Mesenchymal stem cell (in vitro differentiated cells and primary cell): ENCODE data around the gene NHEJ1.
A peak's percentile ranks its signal among the peaks of the same experiment; 100 is the strongest.

Experiments
- DNase-seq: peaks from one replicate; pipeline ENCODE4 v3.0.0-alpha.2; 2013
- H2AFZ ChIP-seq: one replicate; pipeline ENCODE4 v1.6.1; 2013; ENCODE audit warnings: low read depth, mild to moderate bottlenecking, control low read depth, inconsistent platforms, low read length, moderate library complexity
- H2AK5ac ChIP-seq: 2 replicates; pipeline ENCODE4 v1.6.1; 2013; ENCODE audit warnings: low read length, moderate library complexity, mild to moderate bottlenecking, inconsistent platforms; ENCODE audit not compliant: severe bottlenecking
- H2BK120ac ChIP-seq: one replicate; pipeline ENCODE4 v1.6.1; 2013; ENCODE audit warnings: low read depth, mild to moderate bottlenecking, inconsistent platforms, low read length, moderate library complexity
- H2BK12ac ChIP-seq, 2 experiments: one replicate each; pipeline ENCODE4 v1.6.1; 2013; ENCODE audit warnings: inconsistent platforms in 2 of 2, low read length in 2 of 2, mild to moderate bottlenecking in 2 of 2, moderate library complexity in 2 of 2, control low read depth in 1 of 2
- H2BK15ac ChIP-seq: one replicate; pipeline ENCODE4 v1.6.1; 2013; ENCODE audit warnings: mild to moderate bottlenecking, low read depth, inconsistent platforms; ENCODE audit not compliant: poor library complexity, severe bottlenecking
- H2BK5ac ChIP-seq: 2 replicates; pipeline ENCODE4 v1.6.1; 2013; ENCODE audit warnings: low read depth, mild to moderate bottlenecking, low read length, control low read depth, inconsistent platforms; ENCODE audit not compliant: poor library complexity, severe bottlenecking
- H3K14ac ChIP-seq, 2 experiments: one replicate each; pipeline ENCODE4 v1.6.1; 2013; ENCODE audit warnings: inconsistent platforms in 2 of 2, low read length in 2 of 2, control low read depth in 1 of 2, mild to moderate bottlenecking in 1 of 2, moderate library complexity in 1 of 2
- H3K18ac ChIP-seq, 2 experiments: one replicate each; pipeline ENCODE4 v1.6.1; 2013; ENCODE audit warnings: inconsistent platforms in 2 of 2, low read length in 2 of 2, control low read depth in 1 of 2, low read depth in 1 of 2, mild to moderate bottlenecking in 1 of 2
- H3K23ac ChIP-seq, 2 experiments: one replicate each; pipeline ENCODE4 v1.6.1; 2013; ENCODE audit warnings: inconsistent platforms in 2 of 2, low read length in 2 of 2, mild to moderate bottlenecking in 2 of 2, moderate library complexity in 2 of 2, control low read depth in 1 of 2
- H3K27ac ChIP-seq: 2 replicates; pipeline ENCODE4 v1.5.1; 2013; ENCODE audit warnings: mild to moderate bottlenecking, moderate library complexity, low read length, control low read depth, inconsistent platforms; ENCODE audit not compliant: poor library complexity, severe bottlenecking
- H3K27me3 ChIP-seq, 2 experiments: 2 replicates each; pipeline versions ENCODE4 v1.6.1 to v1.7.0; 2013; ENCODE audit warnings: low read length in 2 of 2, mild to moderate bottlenecking in 2 of 2, moderate library complexity in 2 of 2, control low read depth in 1 of 2, inconsistent platforms in 1 of 2; ENCODE audit not compliant: control insufficient read depth in 1 of 2, insufficient read depth in 1 of 2
- H3K36me3 ChIP-seq, 2 experiments: 2 replicates each; pipeline versions ENCODE4 v1.6.1 to v1.7.0; 2013; ENCODE audit warnings: low read length in 2 of 2, control low read depth in 1 of 2, inconsistent platforms in 1 of 2, low read depth in 1 of 2, mild to moderate bottlenecking in 1 of 2; ENCODE audit not compliant: insufficient read depth in 2 of 2, control insufficient read depth in 1 of 2
- H3K4ac ChIP-seq, 2 experiments: one replicate each; pipeline ENCODE4 v1.6.1; 2013; ENCODE audit warnings: inconsistent platforms in 2 of 2, low read length in 2 of 2, mild to moderate bottlenecking in 2 of 2, moderate library complexity in 2 of 2, control low read depth in 1 of 2, low read depth in 1 of 2
- H3K4me1 ChIP-seq: 2 replicates; pipeline ENCODE4 v1.6.1; 2013; ENCODE audit warnings: low read depth, low read length, control low read depth; ENCODE audit not compliant: control insufficient read depth, insufficient read depth
- H3K4me2 ChIP-seq: 2 replicates; pipeline ENCODE4 v1.6.1; 2013; ENCODE audit warnings: low read length, mild to moderate bottlenecking, inconsistent platforms; ENCODE audit not compliant: poor library complexity, severe bottlenecking
- H3K4me3 ChIP-seq, 2 experiments: 2 replicates each; pipeline versions ENCODE4 v1.5.1 to v1.7.0; 2013; ENCODE audit warnings: low read length in 2 of 2, mild to moderate bottlenecking in 2 of 2, control low read depth in 1 of 2, low read depth in 1 of 2; ENCODE audit not compliant: insufficient read depth in 1 of 2
- H3K79me1 ChIP-seq: replicated peaks from 2 replicates; pipeline ENCODE4 v1.6.1; 2013; ENCODE audit warnings: mild to moderate bottlenecking, control low read depth, low read length, inconsistent platforms; ENCODE audit not compliant: poor library complexity, severe bottlenecking
- H3K9ac ChIP-seq: 2 replicates; pipeline ENCODE4 v1.7.0; 2013; ENCODE audit warnings: mild to moderate bottlenecking, low read length, moderate library complexity
- H3K9me3 ChIP-seq: 2 replicates; pipeline ENCODE4 v1.7.0; 2013; ENCODE audit warnings: mild to moderate bottlenecking, low read length; ENCODE audit not compliant: control insufficient read depth
- H4K8ac ChIP-seq: one replicate; pipeline ENCODE4 v1.6.1; 2013; ENCODE audit warnings: inconsistent platforms, mild to moderate bottlenecking, low read length, moderate library complexity
- H4K91ac ChIP-seq: one replicate; pipeline ENCODE4 v1.6.1; 2013; ENCODE audit warnings: mild to moderate bottlenecking, low read length, inconsistent platforms
- WGBS: methylation state at CpG from one replicate; pipeline ENCODE4 v1.1.7; 2013; ENCODE audit warnings: mixed read lengths; 5-methylcytosine and 5-hydroxymethylcytosine counted together

The NHEJ1 gene

DNA sequence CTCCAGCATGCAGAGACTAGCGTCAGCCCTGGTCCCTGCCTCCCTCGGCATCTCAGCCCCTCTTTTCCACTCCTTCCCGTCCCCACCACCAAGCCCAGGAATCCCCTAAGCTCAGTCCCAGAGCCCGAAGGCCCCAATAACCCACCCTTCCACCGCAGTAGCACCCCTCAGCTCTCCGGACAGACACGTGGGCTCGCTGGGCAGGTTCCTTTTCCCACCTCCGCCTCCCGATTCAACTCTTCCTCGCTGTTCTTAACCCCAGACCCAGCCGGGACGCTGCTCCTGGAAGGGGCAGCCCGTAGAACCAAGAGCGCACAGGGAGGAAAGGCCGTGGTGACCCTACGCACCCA is 101.3 kb downstream of the NHEJ1 start:
- Histone ChIP-seq H3K4ac (no peak overlapping the region), H3K36me3 (no peaks in the 10 kb centered on the region), H3K4me2 (no peak overlapping the region), H4K91ac (no peak overlapping the region), H2BK15ac (no peak overlapping the region), H3K4me3 (no peak overlapping the region), H3K4me1 (peaks cover 38% of the 10 kb centered on the region), H3K27ac (no peak overlapping the region), H3K79me1 (no peaks in the 10 kb centered on the region), H3K9ac (no peak overlapping the region), H3K14ac (no peak overlapping the region), H2AK5ac (no peak overlapping the region), H3K18ac (no peak overlapping the region), H3K9me3 (no peaks in the 10 kb centered on the region), H2BK12ac (no peak overlapping the region), H3K27me3 (peaks cover 85 to 86% of the 10 kb centered on the region in 2 experiments), H2AFZ (no peak overlapping the region), H3K23ac (no peak overlapping the region), H2BK120ac (no peak overlapping the region), H2BK5ac (no peak overlapping the region), H4K8ac (no peak overlapping the region)
- 14% methylated on average over 17 of the region's 17 CpGs for WGBS
- no peak for DNase-seq

DNA sequence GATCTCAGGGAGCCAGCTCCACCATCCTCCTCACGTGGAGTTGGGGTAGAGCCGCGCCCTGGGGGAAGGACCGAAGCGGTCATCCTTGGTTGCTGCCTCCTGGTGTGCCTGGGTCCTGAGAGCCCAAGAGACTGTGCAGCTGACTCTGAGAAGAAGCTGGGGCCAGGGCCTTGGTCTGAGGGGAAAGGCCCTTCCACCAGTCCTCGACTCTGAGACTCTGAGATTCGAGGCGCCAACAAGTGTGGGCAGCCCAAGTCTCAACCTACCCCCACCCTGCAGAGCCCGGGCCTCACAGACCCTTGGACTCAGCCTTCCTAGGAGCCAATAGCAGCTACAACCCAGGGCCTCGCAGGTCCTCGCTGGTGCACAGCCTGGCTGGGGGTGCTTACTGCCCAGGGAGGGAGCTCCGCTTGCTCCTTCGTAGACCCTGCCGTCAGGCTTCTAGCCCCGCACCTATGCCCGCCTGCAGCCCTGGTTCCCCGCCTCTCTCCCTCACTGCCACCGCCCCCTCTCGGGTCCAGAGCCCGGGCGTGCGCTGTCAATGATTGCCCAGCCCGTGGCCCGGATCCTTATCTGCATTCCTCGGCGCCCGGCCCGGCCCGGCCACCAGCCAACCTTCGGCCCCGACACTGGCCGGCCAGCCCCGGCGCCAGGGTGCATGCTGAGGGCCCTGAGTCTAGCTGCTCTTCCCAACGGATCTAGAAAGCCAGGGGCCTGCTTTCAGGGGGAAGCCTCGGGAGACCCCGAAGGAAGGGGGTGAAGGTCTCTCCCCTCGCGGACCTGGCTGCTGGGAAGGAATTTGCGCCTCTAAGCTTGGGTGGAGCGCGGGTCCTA is 101.9 kb downstream of the NHEJ1 start:
- no peak for DNase-seq
- no peak overlapping the region for H2BK5ac ChIP-seq
- no peak overlapping the region for H2AFZ ChIP-seq
- no peak overlapping the region for H3K9ac ChIP-seq
- no peak overlapping the region for H3K14ac ChIP-seq
- H3K4me1 ChIP-seq = peaks cover 38% of the 10 kb centered on the region
- peaks cover 88 to 92% of the 10 kb centered on the region in 2 experiments for H3K27me3 ChIP-seq
- H3K4me2 ChIP-seq = no peak overlapping the region
- no peaks in the 10 kb centered on the region for H3K36me3 ChIP-seq
- H3K23ac ChIP-seq = peak overlapping the region in 1 of 2 experiments; percentile 48
- no peak overlapping the region for H3K27ac ChIP-seq
- WGBS = 22% methylated on average over 42 of the region's 42 CpGs
- no peak overlapping the region for H3K4ac ChIP-seq
- no peak overlapping the region for H3K18ac ChIP-seq
- H3K79me1 ChIP-seq = no peaks in the 10 kb centered on the region
- H4K8ac ChIP-seq = no peak overlapping the region
- no peak overlapping the region for H2BK120ac ChIP-seq
- H3K9me3 ChIP-seq = no peaks in the 10 kb centered on the region
- H4K91ac ChIP-seq = no peak overlapping the region
- no peak overlapping the region for H2BK12ac ChIP-seq
- no peak overlapping the region for H3K4me3 ChIP-seq
- H2BK15ac ChIP-seq = no peak overlapping the region
- H2AK5ac ChIP-seq = no peak overlapping the region

DNA sequence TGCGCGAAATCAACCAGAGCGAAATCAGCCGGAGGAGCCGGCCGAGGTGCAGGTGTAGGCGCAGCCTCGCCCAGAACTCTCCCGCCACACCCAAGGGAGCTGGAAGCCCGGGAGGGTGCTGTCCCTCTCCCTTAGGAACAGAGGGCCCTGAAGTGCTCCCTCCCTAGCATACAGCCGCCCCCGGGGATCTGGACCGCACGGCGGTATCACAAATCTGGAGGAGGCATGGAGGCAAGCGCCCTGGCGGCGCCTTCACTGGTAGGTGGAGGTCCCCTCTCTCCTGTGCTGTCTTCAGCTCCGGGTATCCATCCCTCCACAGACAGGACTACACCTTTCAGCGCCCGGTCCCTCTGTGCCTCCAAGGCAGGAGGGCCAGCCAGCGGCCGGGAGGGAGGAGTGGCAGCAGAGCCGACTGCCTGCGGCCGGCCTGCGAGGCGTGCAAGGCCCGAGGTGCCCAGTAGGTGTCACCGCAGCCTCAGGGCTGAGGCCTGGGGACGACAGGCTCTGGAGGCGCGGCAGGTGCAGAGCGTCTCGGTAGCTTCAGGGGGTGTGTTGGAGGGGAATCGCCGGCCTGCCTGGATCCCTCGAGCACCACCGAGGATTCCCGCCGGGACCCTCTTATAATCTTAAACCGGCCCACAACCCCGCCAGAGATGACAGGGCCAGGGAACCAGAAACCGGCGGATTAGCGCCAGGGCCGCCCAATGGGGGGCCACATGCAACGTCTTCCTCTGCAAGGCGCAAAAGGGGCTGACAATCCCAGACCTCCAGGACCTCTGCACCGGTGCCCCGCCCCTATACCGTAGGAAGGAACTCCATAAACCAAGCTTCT is 102.7 kb downstream of the NHEJ1 start:
- Histone ChIP-seq H3K18ac (no peak overlapping the region), H3K4ac (no peak overlapping the region), H3K4me2 (peak overlapping the region; percentile 1), H3K79me1 (no peaks in the 10 kb centered on the region), H2BK15ac (no peak overlapping the region), H3K27ac (no peak overlapping the region), H2BK120ac (no peak overlapping the region), H3K23ac (no peak overlapping the region), H3K4me1 (peaks cover 38% of the 10 kb centered on the region), H3K9me3 (no peaks in the 10 kb centered on the region), H3K36me3 (no peaks in the 10 kb centered on the region), H3K27me3 (peaks cover 86 to 88% of the 10 kb centered on the region in 2 experiments), H2BK5ac (no peak overlapping the region), H2AK5ac (no peak overlapping the region), H3K9ac (peak overlapping the region; percentile 29), H3K4me3 (peak overlapping the region in 1 of 2 experiments; percentile 60), H2BK12ac (no peak overlapping the region), H4K8ac (no peak overlapping the region), H2AFZ (no peak overlapping the region), H4K91ac (no peak overlapping the region), H3K14ac (no peak overlapping the region)
- peak; percentile 57 for DNase-seq
- WGBS = 5% methylated on average over 50 of the region's 52 CpGs
